ENCODE data around the gene ATXN7L1.

Gene ATXN7L1

GRCh38 chr7:105571891-105572290, 304.5 kb downstream of the ATXN7L1 start:
- no peaks in the 10 kb centered on the region for H3K79me2 ChIP-seq (ENCODE audit: control insufficient read depth, insufficient read depth, low read length, poor library complexity)
- no peak overlapping the region for H2BK12ac ChIP-seq (ENCODE audit: low read length)
- H3K9ac ChIP-seq (ENCODE audit: low read length) = no peak overlapping the region
- no peak overlapping the region for H3K23ac ChIP-seq (ENCODE audit: low read length)
- no peak overlapping the region for H4K91ac ChIP-seq (ENCODE audit: low read depth, low read length)
- H3K27me3 ChIP-seq (ENCODE audit: insufficient read depth, low read length) = no peaks in the 10 kb centered on the region
- H3K79me1 ChIP-seq (ENCODE audit: low read length) = no peaks in the 10 kb centered on the region
- no peak overlapping the region for H2BK120ac ChIP-seq (ENCODE audit: insufficient read depth, low read length, poor library complexity)
- H3K9me3 ChIP-seq (ENCODE audit: insufficient read depth, low read depth, low read length) = no peaks in the 10 kb centered on the region
- no peak overlapping the region for H3K4ac ChIP-seq (ENCODE audit: low read depth, low read length)
- H3K4me3 ChIP-seq (ENCODE audit: low read depth, low read length) = no peak overlapping the region
- no peak overlapping the region for H3K18ac ChIP-seq (ENCODE audit: low read length)
- H3K36me3 ChIP-seq (ENCODE audit: control insufficient read depth in 1 of 2, insufficient read depth in 2 of 2, low read length in 2 of 2) = peaks cover 6 to 8% of the 10 kb centered on the region in 2 experiments
- no peak for DNase-seq
- no peak overlapping the region for H3K4me2 ChIP-seq (ENCODE audit: low read length)
- H2BK5ac ChIP-seq (ENCODE audit: low read depth, low read length, poor library complexity) = no peak overlapping the region
- no peak overlapping the region for H3K27ac ChIP-seq (ENCODE audit: low read depth, low read length)
- no peak overlapping the region for H4K12ac ChIP-seq (ENCODE audit: low read depth, low read length)
- H4K8ac ChIP-seq (ENCODE audit: low read depth, low read length) = no peak overlapping the region
- no peaks in the 10 kb centered on the region for H3K4me1 ChIP-seq (ENCODE audit: control insufficient read depth in 1 of 2, insufficient read depth in 2 of 2, low read length in 2 of 2)
- H2AK5ac ChIP-seq (ENCODE audit: low read length) = no peak overlapping the region
- no CpG with 5 or more reads among the region's 2 CpGs for WGBS (ENCODE audit: extremely low coverage, insufficient coverage, insufficient read length)
- no peak overlapping the region for H2AFZ ChIP-seq (ENCODE audit: insufficient read depth, low read length, poor library complexity)
- H3K14ac ChIP-seq (ENCODE audit: low read length) = no peak overlapping the region

- H2AFZ ChIP-seq (ENCODE audit: insufficient read depth, low read length, poor library complexity) = no peak overlapping the region
- H3K79me2 ChIP-seq (ENCODE audit: control insufficient read depth, insufficient read depth, low read length, poor library complexity) = no peaks in the 10 kb centered on the region
- H4K91ac ChIP-seq (ENCODE audit: low read depth, low read length) = no peak overlapping the region
- H3K27me3 ChIP-seq (ENCODE audit: insufficient read depth, low read length) = no peaks in the 10 kb centered on the region
- WGBS (ENCODE audit: extremely low coverage, insufficient coverage, insufficient read length) = no CpG with 5 or more reads among the region's 3 CpGs
- H3K27ac ChIP-seq (ENCODE audit: low read depth, low read length) = no peak overlapping the region
- H3K4me3 ChIP-seq (ENCODE audit: low read depth, low read length) = no peak overlapping the region
- no peak overlapping the region for H3K4ac ChIP-seq (ENCODE audit: low read depth, low read length)
- H3K4me1 ChIP-seq (ENCODE audit: control insufficient read depth in 1 of 2, insufficient read depth in 2 of 2, low read length in 2 of 2) = no peaks in the 10 kb centered on the region
- H3K4me2 ChIP-seq (ENCODE audit: low read length) = no peak overlapping the region
- H3K23ac ChIP-seq (ENCODE audit: low read length) = no peak overlapping the region
- DNase-seq = no peak
- H3K79me1 ChIP-seq (ENCODE audit: low read length) = no peaks in the 10 kb centered on the region
- H2BK12ac ChIP-seq (ENCODE audit: low read length) = no peak overlapping the region
- H2BK5ac ChIP-seq (ENCODE audit: low read depth, low read length, poor library complexity) = no peak overlapping the region
- peaks cover 17 to 18% of the 10 kb centered on the region in 2 experiments for H3K36me3 ChIP-seq (ENCODE audit: control insufficient read depth in 1 of 2, insufficient read depth in 2 of 2, low read length in 2 of 2)
- no peak overlapping the region for H4K12ac ChIP-seq (ENCODE audit: low read depth, low read length)
- no peak overlapping the region for H3K14ac ChIP-seq (ENCODE audit: low read length)
- no peak overlapping the region for H3K18ac ChIP-seq (ENCODE audit: low read length)
- no peak overlapping the region for H2BK120ac ChIP-seq (ENCODE audit: insufficient read depth, low read length, poor library complexity)
- H2AK5ac ChIP-seq (ENCODE audit: low read length) = no peak overlapping the region
- no peak overlapping the region for H4K8ac ChIP-seq (ENCODE audit: low read depth, low read length)
- H3K9me3 ChIP-seq (ENCODE audit: insufficient read depth, low read depth, low read length) = no peaks in the 10 kb centered on the region
- no peak overlapping the region for H3K9ac ChIP-seq (ENCODE audit: low read length)
Observed at GRCh38 chr7:105567821-105568220, 308.6 kb downstream of the ATXN7L1 start.

- Histone ChIP-seq H3K14ac (ENCODE audit: low read length) (no peak overlapping the region), H3K9ac (ENCODE audit: low read length) (no peak overlapping the region), H3K27ac (ENCODE audit: low read depth, low read length) (no peak overlapping the region), H3K4me2 (ENCODE audit: low read length) (no peak overlapping the region), H3K18ac (ENCODE audit: low read length) (no peak overlapping the region), H4K8ac (ENCODE audit: low read depth, low read length) (no peak overlapping the region), H3K23ac (ENCODE audit: low read length) (no peak overlapping the region), H2BK5ac (ENCODE audit: low read depth, low read length, poor library complexity) (no peak overlapping the region), H3K36me3 (ENCODE audit: control insufficient read depth in 1 of 2, insufficient read depth in 2 of 2, low read length in 2 of 2) (peaks cover 17 to 18% of the 10 kb centered on the region in 2 experiments), H2BK12ac (ENCODE audit: low read length) (no peak overlapping the region), H3K79me1 (ENCODE audit: low read length) (no peaks in the 10 kb centered on the region), H3K27me3 (ENCODE audit: insufficient read depth, low read length) (no peaks in the 10 kb centered on the region), H3K4ac (ENCODE audit: low read depth, low read length) (no peak overlapping the region), H3K4me1 (ENCODE audit: control insufficient read depth in 1 of 2, insufficient read depth in 2 of 2, low read length in 2 of 2) (no peaks in the 10 kb centered on the region), H2AK5ac (ENCODE audit: low read length) (no peak overlapping the region), H2AFZ (ENCODE audit: insufficient read depth, low read length, poor library complexity) (no peak overlapping the region), H2BK120ac (ENCODE audit: insufficient read depth, low read length, poor library complexity) (no peak overlapping the region), H3K79me2 (ENCODE audit: control insufficient read depth, insufficient read depth, low read length, poor library complexity) (no peaks in the 10 kb centered on the region), H4K12ac (ENCODE audit: low read depth, low read length) (no peak overlapping the region), H4K91ac (ENCODE audit: low read depth, low read length) (no peak overlapping the region), H3K4me3 (ENCODE audit: low read depth, low read length) (no peak overlapping the region), H3K9me3 (ENCODE audit: insufficient read depth, low read depth, low read length) (no peaks in the 10 kb centered on the region)
- no peak for DNase-seq
- no CpG with 5 or more reads among the region's 2 CpGs for WGBS (ENCODE audit: extremely low coverage, insufficient coverage, insufficient read length)
Observed at GRCh38 chr7:105567024-105567423, 309.4 kb downstream of the ATXN7L1 start.

- no peak overlapping the region for H4K91ac ChIP-seq (ENCODE audit: low read depth, low read length)
- no peaks in the 10 kb centered on the region for H3K4me1 ChIP-seq (ENCODE audit: control insufficient read depth in 1 of 2, insufficient read depth in 2 of 2, low read length in 2 of 2)
- H2BK12ac ChIP-seq (ENCODE audit: low read length) = no peak overlapping the region
- H2AFZ ChIP-seq (ENCODE audit: insufficient read depth, low read length, poor library complexity) = no peak overlapping the region
- no peak overlapping the region for H3K4me2 ChIP-seq (ENCODE audit: low read length)
- H3K79me2 ChIP-seq (ENCODE audit: control insufficient read depth, insufficient read depth, low read length, poor library complexity) = no peaks in the 10 kb centered on the region
- peaks cover 20 to 24% of the 10 kb centered on the region in 2 experiments for H3K36me3 ChIP-seq (ENCODE audit: control insufficient read depth in 1 of 2, insufficient read depth in 2 of 2, low read length in 2 of 2)
- H3K27ac ChIP-seq (ENCODE audit: low read depth, low read length) = no peak overlapping the region
- H3K79me1 ChIP-seq (ENCODE audit: low read length) = no peaks in the 10 kb centered on the region
- no peak overlapping the region for H3K23ac ChIP-seq (ENCODE audit: low read length)
- H3K14ac ChIP-seq (ENCODE audit: low read length) = no peak overlapping the region
- no peak overlapping the region for H3K4me3 ChIP-seq (ENCODE audit: low read depth, low read length)
- H2BK5ac ChIP-seq (ENCODE audit: low read depth, low read length, poor library complexity) = no peak overlapping the region
- no peak for DNase-seq
- WGBS (ENCODE audit: extremely low coverage, insufficient coverage, insufficient read length) = no CpG with 5 or more reads among the region's 4 CpGs
- no peak overlapping the region for H3K4ac ChIP-seq (ENCODE audit: low read depth, low read length)
- no peak overlapping the region for H4K12ac ChIP-seq (ENCODE audit: low read depth, low read length)
- no peak overlapping the region for H2AK5ac ChIP-seq (ENCODE audit: low read length)
- no peak overlapping the region for H4K8ac ChIP-seq (ENCODE audit: low read depth, low read length)
- H3K9ac ChIP-seq (ENCODE audit: low read length) = no peak overlapping the region
- no peak overlapping the region for H2BK120ac ChIP-seq (ENCODE audit: insufficient read depth, low read length, poor library complexity)
- H3K9me3 ChIP-seq (ENCODE audit: insufficient read depth, low read depth, low read length) = no peaks in the 10 kb centered on the region
- no peak overlapping the region for H3K18ac ChIP-seq (ENCODE audit: low read length)
- H3K27me3 ChIP-seq (ENCODE audit: insufficient read depth, low read length) = no peaks in the 10 kb centered on the region
Observed at GRCh38 chr7:105565190-105565589, 311.2 kb downstream of the ATXN7L1 start.

All from trophoblast cell (in vitro differentiated cells and primary cell).